Fibroblast of the aortic adventitia (primary cell): ENCODE data around the gene LCT. TPM values are rescaled to one million over a fixed set of nuclear protein-coding genes. Genes with fewer than 3 reads are reported as not detected.

Experiments
- DNase-seq: peaks from one replicate; pipeline ENCODE4 v3.0.0-alpha.2; 2010; ENCODE audit warnings: low read depth
- H3K4me3 ChIP-seq: 2 replicates; pipeline ENCODE4 v1.5.1; 2011; ENCODE audit warnings: low read depth, mild to moderate bottlenecking, control low read depth, low read length, moderate library complexity
- CTCF ChIP-seq: IDR thresholded peaks from 2 replicates; pipeline ENCODE4 v1.5.1; 2011; ENCODE audit warnings: mild to moderate bottlenecking, low read length, control low read depth, inconsistent platforms; ENCODE audit not compliant: insufficient read depth
- total RNA-seq: library from RNA; depleted of rRNA; stranded (reverse); fragments of >200 nt; gene quantifications from 2 replicates; pipeline ENCODE4 v1.2.3, GENCODE V29; 2012; ENCODE audit warnings: low replicate concordance

Gene LCT
- total RNA-seq, 1 donor: not detected

GRCh38 chr2:135762022-135762421, 75.0 kb downstream of the LCT start:
- DNase-seq: peak; percentile 14
- H3K4me3 ChIP-seq: no peak overlapping the region
- no peak for TF ChIP-seq CTCF

DNA sequence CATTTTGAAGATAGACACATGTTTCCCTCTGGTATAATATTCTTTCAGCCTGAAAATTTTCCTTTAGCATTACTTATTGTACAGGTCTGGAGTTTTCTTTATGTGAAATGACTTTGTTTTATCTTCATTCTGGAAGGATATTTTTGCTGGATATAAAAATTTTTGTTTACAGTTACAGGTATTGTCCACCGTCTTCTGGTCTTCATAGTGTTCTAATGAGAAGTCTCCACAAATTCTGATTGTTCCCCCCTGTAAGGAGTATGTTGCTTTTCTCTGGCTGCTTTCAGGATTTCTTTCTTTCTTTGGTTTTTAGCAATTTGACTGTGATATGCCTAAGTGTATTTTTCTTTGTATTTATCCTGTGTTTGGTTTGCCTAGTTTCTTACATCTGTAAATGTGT, 80.3 kb downstream of the LCT start:
- H3K4me3 ChIP-seq: no peak overlapping the region
- TF ChIP-seq CTCF: no peak
- no peak for DNase-seq

DNA sequence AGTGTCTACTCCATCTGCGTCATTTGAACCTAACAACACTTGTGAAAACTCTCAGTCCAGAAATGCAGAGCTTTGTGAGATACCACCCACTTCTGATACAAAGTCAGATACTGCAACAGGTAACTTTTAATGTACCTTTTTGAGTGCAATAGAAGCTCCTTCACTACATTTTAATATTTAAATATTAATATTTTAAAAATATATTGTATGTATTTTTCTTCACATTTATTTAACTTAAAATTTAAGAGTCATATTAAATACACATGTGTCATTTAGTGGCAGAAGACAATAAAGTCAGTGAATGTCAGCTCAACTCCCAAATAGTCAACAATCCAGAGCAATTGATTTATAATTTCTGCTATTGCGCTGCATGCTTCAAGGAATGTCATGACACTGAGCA, 81.4 kb downstream of the LCT start:
- no peak for DNase-seq
- no peak for TF ChIP-seq CTCF
- no peak overlapping the region for H3K4me3 ChIP-seq

DNA sequence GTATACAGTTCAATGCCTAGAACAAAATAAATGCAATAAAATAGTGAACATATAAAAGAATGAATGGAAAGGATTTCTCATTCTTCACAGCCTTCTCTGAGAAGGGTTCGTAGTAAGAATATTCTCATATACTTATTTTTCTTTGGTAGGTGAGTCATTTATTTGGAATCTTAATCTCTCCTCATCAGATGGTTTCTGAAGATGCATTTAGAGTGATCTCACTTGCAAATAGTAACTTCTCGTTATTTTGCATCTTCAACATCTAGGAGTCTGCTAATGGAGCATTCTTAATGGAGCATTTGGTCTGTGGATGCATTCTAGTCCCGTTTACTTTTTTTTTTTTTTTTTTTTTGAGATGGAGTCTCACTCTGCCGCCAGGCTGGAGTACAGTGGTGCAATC, 91.4 kb downstream of the LCT start:
- no peak for TF ChIP-seq CTCF
- peak; percentile 51 for DNase-seq
- H3K4me3 ChIP-seq: no peak overlapping the region

DNA sequence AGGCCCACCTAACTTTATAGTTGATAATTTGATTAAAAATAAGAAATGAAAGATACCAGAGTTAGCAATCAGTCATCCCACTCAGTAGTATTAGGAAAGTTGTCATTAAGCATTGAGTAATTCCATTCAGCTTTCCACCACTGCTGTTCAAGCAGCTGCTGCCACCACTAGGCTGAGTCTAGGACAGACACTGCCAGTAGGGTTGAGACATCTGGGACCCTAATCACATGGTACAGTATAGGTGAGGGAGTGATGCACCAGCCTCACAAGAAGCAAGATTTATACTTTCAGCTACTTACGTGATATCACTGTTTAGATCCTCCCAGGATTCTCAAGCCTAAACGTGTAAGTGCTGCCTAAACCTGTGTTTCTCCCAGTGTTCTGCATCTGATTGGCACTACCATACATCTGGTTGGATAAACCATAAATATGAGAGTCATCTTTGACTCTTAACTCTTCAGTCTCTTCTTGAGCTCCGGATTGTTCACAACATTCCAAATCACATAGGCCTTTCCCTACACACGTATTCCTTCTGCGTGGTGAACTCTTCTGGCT, 92.1 kb downstream of the LCT start:
- no peak for TF ChIP-seq CTCF
- no peak overlapping the region for H3K4me3 ChIP-seq
- DNase-seq: no peak

GRCh38 chr2:135743860-135744259, 93.1 kb downstream of the LCT start:
- DNase-seq: peak; percentile 13
- H3K4me3 ChIP-seq: peak overlapping the region; percentile 29
- TF ChIP-seq CTCF: no peak

- DNase-seq: peak; percentile 65
Observed at GRCh38 chr2:135742325-135742757, 94.6 kb downstream of the LCT start.

More at GRCh38 chr2:135742325-135742757, 94.6 kb downstream of the LCT start:
- peak overlapping the region; percentile 84 for H3K4me3 ChIP-seq
- no peak for TF ChIP-seq CTCF
